Lower lobe of right lung (tissue), 2 donors: ENCODE results near the gene CADM2. TPM values are rescaled to one million over a fixed set of nuclear protein-coding genes. Genes with fewer than 3 reads are reported as not detected.

Source experiments
- ATAC-seq, 2 donors: fragments of 200-7000 bp; cut with Tn5 transposase; one replicate each; pipeline ENCODE4 v1.9.1; 2020 to 2022; ENCODE audit warnings: mild to moderate bottlenecking in 2 of 2, moderate library complexity in 2 of 2
- DNase-seq: peaks from one replicate; pipeline ENCODE4 v3.0.0-alpha.2; 2020
- H3K27ac ChIP-seq: fragments of 200-600 bp; one replicate; pipeline ENCODE4 v1.8.0; 2022
- H3K27me3 ChIP-seq: fragments of 200-600 bp; one replicate; pipeline ENCODE4 v1.8.0; 2022; ENCODE audit warnings: low read depth
- H3K36me3 ChIP-seq: fragments of 200-600 bp; one replicate; pipeline ENCODE4 v1.8.0; 2022; ENCODE audit warnings: mild to moderate bottlenecking
- H3K4me1 ChIP-seq: fragments of 200-600 bp; one replicate; pipeline ENCODE4 v1.8.0; 2022
- H3K4me3 ChIP-seq: fragments of 200-600 bp; one replicate; pipeline ENCODE4 v1.8.0; 2022; ENCODE audit warnings: mild to moderate bottlenecking
- H3K9me3 ChIP-seq: fragments of 200-600 bp; one replicate; pipeline ENCODE4 v1.8.0; 2022
- intact Hi-C: fragments of 100-400 bp; cut with DNase I; formaldehyde crosslinking; loops from one replicate; pipeline ENCODE4 v1.11.0; 2022
- total RNA-seq: library from RNA; stranded (reverse); fragmentation: NEBNext Ultra II Directional; extraction: Animal tissue kit (Norgen Biotek cat#: 25700); gene quantifications from one replicate; pipeline ENCODE4 v1.2.1, GENCODE V29; 2021
- TF ChIP-seq, protein P1 (sequence below): fragments of 200-600 bp; IDR thresholded peaks from one replicate; pipeline ENCODE4 v1.8.0; 2022; ENCODE audit warnings: antibody characterized with exemption, mild to moderate bottlenecking
- donor health status: DM: no; HTN: yes; CAD: no; lungs with severe emphysema.

The CADM2 gene
- total RNA-seq, 1 donor from 2014 or later: 0.83 TPM

DNA sequence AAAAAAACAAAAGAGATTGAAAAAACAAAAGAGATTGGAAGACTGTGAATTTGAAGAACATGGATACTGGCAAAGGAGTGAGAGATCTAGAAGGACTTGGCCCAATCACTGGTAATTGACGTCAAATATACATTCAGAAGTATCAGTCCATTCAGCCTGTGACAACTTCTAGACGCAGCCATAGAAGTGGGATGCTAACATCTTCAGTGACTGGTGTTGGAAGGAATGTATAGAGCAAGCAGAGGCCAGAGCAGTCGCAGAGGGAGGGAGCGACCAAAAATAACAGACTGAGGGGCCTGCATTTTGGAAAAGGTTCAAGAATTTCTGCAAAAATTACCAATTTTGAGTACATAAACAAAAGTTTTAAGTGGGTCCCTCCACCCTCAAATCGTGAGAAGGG is 473.3 kb downstream of the CADM2 start:
- TF ChIP-seq, protein P1, sequence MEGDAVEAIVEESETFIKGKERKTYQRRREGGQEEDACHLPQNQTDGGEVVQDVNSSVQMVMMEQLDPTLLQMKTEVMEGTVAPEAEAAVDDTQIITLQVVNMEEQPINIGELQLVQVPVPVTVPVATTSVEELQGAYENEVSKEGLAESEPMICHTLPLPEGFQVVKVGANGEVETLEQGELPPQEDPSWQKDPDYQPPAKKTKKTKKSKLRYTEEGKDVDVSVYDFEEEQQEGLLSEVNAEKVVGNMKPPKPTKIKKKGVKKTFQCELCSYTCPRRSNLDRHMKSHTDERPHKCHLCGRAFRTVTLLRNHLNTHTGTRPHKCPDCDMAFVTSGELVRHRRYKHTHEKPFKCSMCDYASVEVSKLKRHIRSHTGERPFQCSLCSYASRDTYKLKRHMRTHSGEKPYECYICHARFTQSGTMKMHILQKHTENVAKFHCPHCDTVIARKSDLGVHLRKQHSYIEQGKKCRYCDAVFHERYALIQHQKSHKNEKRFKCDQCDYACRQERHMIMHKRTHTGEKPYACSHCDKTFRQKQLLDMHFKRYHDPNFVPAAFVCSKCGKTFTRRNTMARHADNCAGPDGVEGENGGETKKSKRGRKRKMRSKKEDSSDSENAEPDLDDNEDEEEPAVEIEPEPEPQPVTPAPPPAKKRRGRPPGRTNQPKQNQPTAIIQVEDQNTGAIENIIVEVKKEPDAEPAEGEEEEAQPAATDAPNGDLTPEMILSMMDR: no peak
- H3K4me1 ChIP-seq: no peaks in the 10 kb centered on the region
- intact Hi-C loops: no loop called here
- H3K9me3 ChIP-seq: no peaks in the 10 kb centered on the region
- no peak overlapping the region for H3K27ac ChIP-seq
- no peak for ATAC-seq
- no peak overlapping the region for H3K4me3 ChIP-seq
- no peaks in the 10 kb centered on the region for H3K27me3 ChIP-seq
- no peak for DNase-seq
- H3K36me3 ChIP-seq: no peaks in the 10 kb centered on the region

DNA sequence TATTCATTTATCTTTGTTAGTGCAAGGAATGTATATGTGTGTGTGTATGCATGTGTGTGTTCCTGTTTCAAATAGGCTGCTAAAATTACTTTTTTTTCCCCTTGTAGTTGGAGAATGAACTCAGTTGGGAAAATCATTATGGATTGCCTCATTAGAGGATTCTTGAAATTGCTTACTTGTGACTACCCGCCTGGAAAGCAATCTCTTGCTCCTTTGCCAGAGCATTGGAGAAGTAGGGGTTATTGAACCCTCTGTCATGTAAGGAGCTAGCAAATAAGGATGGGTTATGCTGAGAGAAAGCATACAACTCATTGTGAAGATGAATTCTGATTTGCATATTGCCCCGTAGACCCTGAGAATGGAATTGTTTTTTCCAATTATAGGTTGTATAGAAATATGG is 474.5 kb downstream of the CADM2 start:
- DNase-seq (no peak), ATAC-seq (no peak)
- Histone ChIP-seq H3K4me3 (no peak overlapping the region), H3K4me1 (no peaks in the 10 kb centered on the region), H3K9me3 (no peaks in the 10 kb centered on the region), H3K27ac (no peak overlapping the region), H3K36me3 (no peaks in the 10 kb centered on the region), H3K27me3 (no peaks in the 10 kb centered on the region)
- TF ChIP-seq, protein P1: no peak
- intact Hi-C loops: no loop called here

DNA sequence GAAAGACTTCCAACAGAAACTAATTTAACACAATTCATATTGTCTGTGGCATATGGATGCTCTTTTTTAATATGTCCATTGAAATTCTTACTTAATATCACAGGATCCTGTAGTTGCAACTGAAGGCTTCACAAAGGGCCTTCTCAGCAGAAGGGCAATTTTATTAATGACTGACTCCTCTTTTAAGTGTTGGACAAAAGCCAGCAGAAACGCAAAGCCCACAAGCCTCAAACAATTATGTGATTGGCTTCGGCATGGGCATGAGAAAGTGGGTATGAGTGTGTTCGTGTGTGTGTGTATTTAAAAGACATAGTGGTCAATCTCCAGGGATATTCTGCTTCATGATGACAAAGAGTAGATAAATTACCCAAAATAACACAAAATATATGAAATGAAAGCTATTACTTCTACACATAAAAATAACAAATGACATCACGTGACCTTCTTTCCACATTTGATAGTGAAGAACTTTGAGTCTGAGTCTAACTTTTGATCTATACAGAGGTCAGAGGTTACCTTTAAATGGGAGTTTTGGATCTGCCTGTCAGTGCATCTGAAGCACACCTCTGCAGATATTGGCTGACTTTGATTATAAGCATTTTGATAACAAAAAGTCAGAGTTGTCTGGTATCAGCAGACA is 496.9 kb downstream of the CADM2 start:
- TF ChIP-seq, protein P1: no peak
- intact Hi-C loops: no loop called here
- ATAC-seq: no peak

DNA sequence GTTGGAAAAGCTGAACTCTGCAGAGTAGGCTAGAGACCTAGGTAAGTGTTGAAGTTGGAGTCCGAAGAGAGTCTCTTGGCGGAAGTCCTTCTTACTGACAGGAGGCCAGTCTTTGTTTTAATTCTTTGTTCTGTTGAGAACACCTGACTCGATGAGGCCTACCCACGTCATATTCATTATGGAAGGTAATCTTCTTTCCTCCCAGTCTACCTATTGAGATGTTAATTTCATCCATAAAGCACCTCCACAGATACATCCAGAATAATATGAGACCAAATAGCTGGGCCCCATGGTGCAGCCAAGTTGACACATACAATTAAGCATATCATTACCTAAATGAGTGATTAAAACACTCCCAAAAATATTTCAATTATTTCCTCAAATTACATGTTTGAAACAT is 515.5 kb downstream of the CADM2 start:
- H3K9me3 ChIP-seq: no peaks in the 10 kb centered on the region
- ATAC-seq (no peak), DNase-seq (no peak)
- TF ChIP-seq, protein P1: no peak
- H3K36me3 ChIP-seq: no peaks in the 10 kb centered on the region
- no peaks in the 10 kb centered on the region for H3K4me1 ChIP-seq
- H3K27me3 ChIP-seq: no peaks in the 10 kb centered on the region
- H3K27ac ChIP-seq: no peak overlapping the region
- H3K4me3 ChIP-seq: no peak overlapping the region
- intact Hi-C loops: no loop called here

More for the DNA sequence above, 496.9 kb downstream of the CADM2 start:
- Histone ChIP-seq H3K9me3 (no peaks in the 10 kb centered on the region), H3K4me1 (no peaks in the 10 kb centered on the region), H3K4me3 (no peak overlapping the region), H3K27ac (no peak overlapping the region), H3K36me3 (no peaks in the 10 kb centered on the region), H3K27me3 (no peaks in the 10 kb centered on the region)
- no peak for DNase-seq

DNA sequence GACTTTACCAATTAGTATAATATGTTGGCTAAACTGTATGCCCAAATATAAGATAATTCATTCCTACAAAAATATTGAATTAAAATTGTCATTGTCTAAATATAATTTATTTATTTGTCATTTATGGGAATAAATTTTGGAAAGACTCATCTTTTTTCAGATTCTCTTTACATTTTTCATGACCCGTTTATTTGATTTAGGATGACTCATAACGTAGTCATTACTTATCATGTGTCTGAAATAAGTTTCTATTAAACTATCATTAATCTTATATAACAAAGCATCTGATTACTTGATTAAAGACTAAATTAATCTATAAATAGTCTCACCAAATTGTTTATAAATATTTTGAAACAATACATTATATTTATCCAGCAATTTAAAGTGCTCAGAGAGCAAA is 516.6 kb downstream of the CADM2 start:
- H3K27ac ChIP-seq: no peak overlapping the region
- H3K9me3 ChIP-seq: no peaks in the 10 kb centered on the region
- H3K27me3 ChIP-seq: no peaks in the 10 kb centered on the region
- ATAC-seq (no peak), DNase-seq (no peak)
- intact Hi-C loops: no loop called here
- no peaks in the 10 kb centered on the region for H3K4me1 ChIP-seq
- TF ChIP-seq, protein P1: no peak
- H3K4me3 ChIP-seq: no peak overlapping the region
- no peaks in the 10 kb centered on the region for H3K36me3 ChIP-seq
